ENCODE measurements around the gene PRADC1. TPM values are rescaled to one million over a fixed set of nuclear protein-coding genes. Genes with fewer than 3 reads are reported as not detected.
A peak's percentile ranks its signal among the peaks of the same experiment; 100 is the strongest.

Gene PRADC1
- total RNA-seq, 2 donors from 2014 or later: 16.8 to 23.5 TPM

- DNase-seq (ENCODE audit: low spot score): no peak
- intact Hi-C loops (cut with DNase I): no loop called here
Observed at GRCh38 chr2:73246850-73247249, 13.8 kb upstream of the PRADC1 start.

GRCh38 chr2:73244580-73244979 lies 11.5 kb upstream of the PRADC1 start:
- peak; percentile 14 for DNase-seq (ENCODE audit: low spot score)
- intact Hi-C loops (cut with DNase I): no loop called here

GRCh38 chr2:73243884-73244570 lies 11.0 kb upstream of the PRADC1 start:
- intact Hi-C loops (cut with DNase I): no loop called here
- DNase-seq (ENCODE audit: low spot score): peak; percentile 9

GRCh38 chr2:73239776-73240175 lies 6.7 kb upstream of the PRADC1 start:
- intact Hi-C loops (cut with DNase I): loop anchor here in 1 of 2 donors (1.0 kb wide), 1 partner anchor 31 kb away; no protein-coding TSS in a partner anchor
- no peak for DNase-seq (ENCODE audit: low spot score)

GRCh38 chr2:73238976-73239375 lies 5.9 kb upstream of the PRADC1 start:
- intact Hi-C loops (cut with DNase I): loop anchor here in 1 of 2 donors (1.0 kb wide), 1 partner anchor 31 kb away; no protein-coding TSS in a partner anchor
- peak; percentile 1 for DNase-seq (ENCODE audit: low spot score)

GRCh38 chr2:73238149-73238548 lies 5.1 kb upstream of the PRADC1 start:
- DNase-seq (ENCODE audit: low spot score): no peak
- intact Hi-C loops (cut with DNase I): no loop called here

GRCh38 chr2:73237168-73237567 lies 4.1 kb upstream of the PRADC1 start:
- DNase-seq (ENCODE audit: low spot score): peak; percentile 2
- intact Hi-C loops (cut with DNase I): no loop called here

GRCh38 chr2:73235315-73236028 lies 2.4 kb upstream of the PRADC1 start:
- no peak for DNase-seq (ENCODE audit: low spot score)
- intact Hi-C loops (cut with DNase I): no loop called here

- intact Hi-C loops (cut with DNase I): no loop called here
- peak; percentile 96 for DNase-seq (ENCODE audit: low spot score)
Observed at GRCh38 chr2:73233932-73234832, 1.1 kb upstream of the PRADC1 start, which contains the start of gene CCT7. TSS of gene CCT7 (plus strand) at chr2:73234308. CDS start at chr2:73234379, 71 bp downstream.

GRCh38 chr2:73232403-73233153 lies 461 bp downstream of the PRADC1 start:
- intact Hi-C loops (cut with DNase I): no loop called here
- no peak for DNase-seq (ENCODE audit: low spot score)

- intact Hi-C loops (cut with DNase I): no loop called here
- peak; percentile 53 for DNase-seq (ENCODE audit: low spot score)
Observed at GRCh38 chr2:73228631-73229030, 4.4 kb downstream of the PRADC1 start.

- intact Hi-C loops (cut with DNase I): loop anchor here in 1 of 2 donors (2.0 kb wide), 1 partner anchor 26 kb away; no protein-coding TSS in a partner anchor
- DNase-seq (ENCODE audit: low spot score): peak; percentile 55
Observed at GRCh38 chr2:73227086-73227485, 6.0 kb downstream of the PRADC1 start.

GRCh38 chr2:73225513-73226360 lies 7.3 kb downstream of the PRADC1 start:
- DNase-seq (ENCODE audit: low spot score): peak; percentile 62
- intact Hi-C loops (cut with DNase I): loop anchor here in 1 of 2 donors (2.0 kb wide), 1 partner anchor 27 kb away; no protein-coding TSS in a partner anchor

- intact Hi-C loops (cut with DNase I): no loop called here
- no peak for DNase-seq (ENCODE audit: low spot score)
Observed at GRCh38 chr2:73223821-73224220, 9.2 kb downstream of the PRADC1 start.

GRCh38 chr2:73218298-73218697 lies 14.7 kb downstream of the PRADC1 start:
- intact Hi-C loops (cut with DNase I): no loop called here
- peak; percentile 20 for DNase-seq (ENCODE audit: low spot score)

- intact Hi-C loops (cut with DNase I): no loop called here
- no peak for DNase-seq (ENCODE audit: low spot score)
Observed at GRCh38 chr2:73217826-73218225, 15.2 kb downstream of the PRADC1 start.

- no peak for DNase-seq (ENCODE audit: low spot score)
- intact Hi-C loops (cut with DNase I): no loop called here
Observed at GRCh38 chr2:73217160-73217559, 15.9 kb downstream of the PRADC1 start.

GRCh38 chr2:73215254-73215653 lies 17.8 kb downstream of the PRADC1 start:
- intact Hi-C loops (cut with DNase I): no loop called here
- DNase-seq (ENCODE audit: low spot score): no peak

Data from posterior vena cava (tissue), 2 donors.